ENCODE results near the gene S100A1.
"Not testable (repeated sequence)": the region's sequence is repeated elsewhere in the genome, so short reads cannot be mapped to it uniquely, and the experiment has no call there.

The S100A1 gene

GRCh38 chr1:153627715-153628626 is at the start of gene S100A1:
S100A1 (plus strand) TSS chr1:153628434; CDS start chr1:153630522, 2,088 bp downstream.
- DNase-seq = no peak

GRCh38 chr1:153578490-153578889 is 49.7 kb upstream of the S100A1 start:
- no peak for DNase-seq

- no peak for DNase-seq
Observed at GRCh38 chr1:153578936-153579335, 49.3 kb upstream of the S100A1 start.

- DNase-seq = not testable (repeated sequence)
Observed at GRCh38 chr1:153582836-153583235, 45.4 kb upstream of the S100A1 start.

GRCh38 chr1:153583514-153583913 is 44.7 kb upstream of the S100A1 start:
- DNase-seq = not testable (repeated sequence)

- no peak for DNase-seq
Observed at GRCh38 chr1:153583976-153584375, 44.3 kb upstream of the S100A1 start.

- DNase-seq = no peak
Observed at GRCh38 chr1:153585006-153585405, 43.2 kb upstream of the S100A1 start.

- DNase-seq = no peak
Observed at GRCh38 chr1:153586347-153586746, 41.9 kb upstream of the S100A1 start.

GRCh38 chr1:153587314-153587713 is 40.9 kb upstream of the S100A1 start:
- no peak for DNase-seq

GRCh38 chr1:153588033-153588432 is 40.2 kb upstream of the S100A1 start:
- DNase-seq = not testable (repeated sequence)

GRCh38 chr1:153588482-153588881 is 39.8 kb upstream of the S100A1 start:
- no peak for DNase-seq

GRCh38 chr1:153592748-153593147 is 35.5 kb upstream of the S100A1 start:
- DNase-seq = no peak

GRCh38 chr1:153597206-153597605 is 31.0 kb upstream of the S100A1 start:
- no peak for DNase-seq

GRCh38 chr1:153598309-153599172 is 29.7 kb upstream of the S100A1 start:
- DNase-seq = no peak

- no peak for DNase-seq
Observed at GRCh38 chr1:153599847-153600246, 28.4 kb upstream of the S100A1 start.

GRCh38 chr1:153602749-153603148 is 25.5 kb upstream of the S100A1 start:
- DNase-seq = no peak

GRCh38 chr1:153606194-153606593 is 22.0 kb upstream of the S100A1 start:
- DNase-seq = no peak

- DNase-seq = no peak
Observed at GRCh38 chr1:153607381-153607780, 20.9 kb upstream of the S100A1 start.

GRCh38 chr1:153608089-153608682 is 20.0 kb upstream of the S100A1 start:
- no peak for DNase-seq

GRCh38 chr1:153608742-153609584 is 19.3 kb upstream of the S100A1 start:
- peak; percentile 13 for DNase-seq

- no peak for DNase-seq
Observed at GRCh38 chr1:153609585-153609907, 18.7 kb upstream of the S100A1 start.

GRCh38 chr1:153610334-153610733 is 17.9 kb upstream of the S100A1 start:
- no peak for DNase-seq
